Omental fat pad (tissue), 4 donors: Measurements from ENCODE around the gene ATXN7. TPM values are rescaled to one million over a fixed set of nuclear protein-coding genes. Genes with fewer than 3 reads are reported as not detected.

Experiments
- ATAC-seq: fragments of 150-250 bp; one replicate; pipeline ENCODE4 v1.9.1; 2016; ENCODE audit warnings: mild to moderate bottlenecking, moderate library complexity; ENCODE audit not compliant: low FRiP score
- DNase-seq: peaks from one replicate; pipeline ENCODE4 v3.0.0-alpha.2; 2019; ENCODE audit warnings: low spot score
- total RNA-seq, 4 donors: library from RNA; depleted of rRNA; stranded (reverse); fragments of >200 nt; gene quantifications; one replicate each; pipeline ENCODE4 v1.1.0, GENCODE V29; 2016
- TF ChIP-seq, protein P1 (sequence below), 3 donors: fragments of 450-650 bp; IDR thresholded peaks; one replicate each; pipeline ENCODE4 v1.5.1; 2016 to 2017; ENCODE audit warnings: antibody characterized with exemption in 3 of 3, mild to moderate bottlenecking in 3 of 3, moderate library complexity in 2 of 3

Gene ATXN7, protein sequence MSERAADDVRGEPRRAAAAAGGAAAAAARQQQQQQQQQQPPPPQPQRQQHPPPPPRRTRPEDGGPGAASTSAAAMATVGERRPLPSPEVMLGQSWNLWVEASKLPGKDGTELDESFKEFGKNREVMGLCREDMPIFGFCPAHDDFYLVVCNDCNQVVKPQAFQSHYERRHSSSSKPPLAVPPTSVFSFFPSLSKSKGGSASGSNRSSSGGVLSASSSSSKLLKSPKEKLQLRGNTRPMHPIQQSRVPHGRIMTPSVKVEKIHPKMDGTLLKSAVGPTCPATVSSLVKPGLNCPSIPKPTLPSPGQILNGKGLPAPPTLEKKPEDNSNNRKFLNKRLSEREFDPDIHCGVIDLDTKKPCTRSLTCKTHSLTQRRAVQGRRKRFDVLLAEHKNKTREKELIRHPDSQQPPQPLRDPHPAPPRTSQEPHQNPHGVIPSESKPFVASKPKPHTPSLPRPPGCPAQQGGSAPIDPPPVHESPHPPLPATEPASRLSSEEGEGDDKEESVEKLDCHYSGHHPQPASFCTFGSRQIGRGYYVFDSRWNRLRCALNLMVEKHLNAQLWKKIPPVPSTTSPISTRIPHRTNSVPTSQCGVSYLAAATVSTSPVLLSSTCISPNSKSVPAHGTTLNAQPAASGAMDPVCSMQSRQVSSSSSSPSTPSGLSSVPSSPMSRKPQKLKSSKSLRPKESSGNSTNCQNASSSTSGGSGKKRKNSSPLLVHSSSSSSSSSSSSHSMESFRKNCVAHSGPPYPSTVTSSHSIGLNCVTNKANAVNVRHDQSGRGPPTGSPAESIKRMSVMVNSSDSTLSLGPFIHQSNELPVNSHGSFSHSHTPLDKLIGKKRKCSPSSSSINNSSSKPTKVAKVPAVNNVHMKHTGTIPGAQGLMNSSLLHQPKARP
- total RNA-seq, result 10 to 100 TPM; 22.5 to 74.5 (median 31.1) TPM

GRCh38 chr3:63863150-63864007 is at the start of gene ATXN7, which contains the start of gene THOC7:
Gene ATXN7, plus strand, starts transcription at chr3:63863867. Its CDS starts 48,732 bp downstream, at chr3:63912599.
Gene THOC7, minus strand, starts transcription at chr3:63863805. Its CDS starts 15 bp downstream, at chr3:63863790.
- DNase-seq (no peak), ATAC-seq (peak; percentile 67)
- TF ChIP-seq, protein P1, sequence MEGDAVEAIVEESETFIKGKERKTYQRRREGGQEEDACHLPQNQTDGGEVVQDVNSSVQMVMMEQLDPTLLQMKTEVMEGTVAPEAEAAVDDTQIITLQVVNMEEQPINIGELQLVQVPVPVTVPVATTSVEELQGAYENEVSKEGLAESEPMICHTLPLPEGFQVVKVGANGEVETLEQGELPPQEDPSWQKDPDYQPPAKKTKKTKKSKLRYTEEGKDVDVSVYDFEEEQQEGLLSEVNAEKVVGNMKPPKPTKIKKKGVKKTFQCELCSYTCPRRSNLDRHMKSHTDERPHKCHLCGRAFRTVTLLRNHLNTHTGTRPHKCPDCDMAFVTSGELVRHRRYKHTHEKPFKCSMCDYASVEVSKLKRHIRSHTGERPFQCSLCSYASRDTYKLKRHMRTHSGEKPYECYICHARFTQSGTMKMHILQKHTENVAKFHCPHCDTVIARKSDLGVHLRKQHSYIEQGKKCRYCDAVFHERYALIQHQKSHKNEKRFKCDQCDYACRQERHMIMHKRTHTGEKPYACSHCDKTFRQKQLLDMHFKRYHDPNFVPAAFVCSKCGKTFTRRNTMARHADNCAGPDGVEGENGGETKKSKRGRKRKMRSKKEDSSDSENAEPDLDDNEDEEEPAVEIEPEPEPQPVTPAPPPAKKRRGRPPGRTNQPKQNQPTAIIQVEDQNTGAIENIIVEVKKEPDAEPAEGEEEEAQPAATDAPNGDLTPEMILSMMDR (IDR thresholded peaks at IDR 0.05), result no peak

- no peak for DNase-seq
- ATAC-seq, result no peak
- TF ChIP-seq, protein P1 (IDR thresholded peaks at IDR 0.05), result no peak
These were observed 49.4 kb upstream of the ATXN7 start for GRCh38 chr3:63814237-63814636.

DNA sequence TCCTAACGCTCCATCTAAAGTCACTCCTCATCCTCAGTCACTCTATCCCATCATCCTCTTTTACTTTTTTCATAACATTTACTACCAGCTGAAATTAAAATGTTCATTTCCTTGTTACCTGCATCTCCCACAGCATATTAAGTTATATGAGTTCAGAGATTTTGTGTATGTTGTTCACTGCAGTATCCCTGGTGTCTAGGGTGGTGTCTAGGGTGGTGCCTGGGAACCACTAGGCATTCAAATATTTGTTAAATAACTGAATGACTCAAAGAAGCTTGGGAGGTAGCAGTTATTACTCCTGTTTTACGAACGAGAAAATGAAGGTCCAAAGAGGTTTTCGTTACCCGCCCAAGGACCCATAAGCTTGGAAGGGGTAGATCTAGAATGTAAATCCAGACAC is 46.4 kb upstream of the ATXN7 start:
- ATAC-seq (no peak), DNase-seq (no peak)
- TF ChIP-seq, protein P1 (IDR thresholded peaks at IDR 0.05), result no peak

- TF ChIP-seq, protein P1 (IDR thresholded peaks at IDR 0.05), result peak in 2 of 3 donors; percentile 21 to 35
- DNase-seq (peak; percentile 56), ATAC-seq (no peak)
These were observed 45.2 kb upstream of the ATXN7 start for GRCh38 chr3:63818282-63819150.

- TF ChIP-seq, protein P1 (IDR thresholded peaks at IDR 0.05), result no peak
- DNase-seq, result no peak
- ATAC-seq, result no peak
These were observed 44.6 kb upstream of the ATXN7 start, which contains the start of gene C3orf49 for GRCh38 chr3:63819151-63819398. Gene C3orf49, plus strand, starts transcription at chr3:63819299. Its CDS starts 173 bp downstream, at chr3:63819472.

DNA sequence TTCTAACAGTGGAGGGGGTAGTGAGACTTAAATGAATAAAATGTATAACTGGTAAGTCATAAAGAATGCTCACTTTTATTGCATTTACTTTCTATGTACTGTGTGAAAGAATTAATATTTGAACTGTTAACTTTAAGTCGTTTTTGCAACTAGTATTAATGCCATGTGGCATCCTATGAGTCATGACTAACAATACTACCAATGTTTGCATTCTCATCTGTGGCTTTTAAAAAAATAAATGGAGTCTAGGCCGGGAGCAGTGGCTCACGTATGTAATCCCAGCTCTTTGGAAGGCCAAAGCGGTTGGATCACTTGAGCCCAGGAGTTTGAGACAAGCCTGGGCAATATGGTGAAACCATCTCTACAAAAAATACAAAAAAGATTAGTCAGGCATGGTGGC is 39.4 kb upstream of the ATXN7 start:
- DNase-seq, result no peak
- no peak for ATAC-seq
- TF ChIP-seq, protein P1 (IDR thresholded peaks at IDR 0.05), result no peak
